NB4 (cell line): ENCODE results near the gene FAAP20.

Experiments
- CTCF ChIP-seq: IDR thresholded peaks from one replicate; pipeline ENCODE4 v1.5.1; 2012; ENCODE audit warnings: low read depth, low read length
- TF ChIP-seq, protein P1 (sequence below): IDR thresholded peaks from 2 replicates; pipeline ENCODE4 v1.6.1; 2011; ENCODE audit warnings: low read depth, low read length

DNA sequence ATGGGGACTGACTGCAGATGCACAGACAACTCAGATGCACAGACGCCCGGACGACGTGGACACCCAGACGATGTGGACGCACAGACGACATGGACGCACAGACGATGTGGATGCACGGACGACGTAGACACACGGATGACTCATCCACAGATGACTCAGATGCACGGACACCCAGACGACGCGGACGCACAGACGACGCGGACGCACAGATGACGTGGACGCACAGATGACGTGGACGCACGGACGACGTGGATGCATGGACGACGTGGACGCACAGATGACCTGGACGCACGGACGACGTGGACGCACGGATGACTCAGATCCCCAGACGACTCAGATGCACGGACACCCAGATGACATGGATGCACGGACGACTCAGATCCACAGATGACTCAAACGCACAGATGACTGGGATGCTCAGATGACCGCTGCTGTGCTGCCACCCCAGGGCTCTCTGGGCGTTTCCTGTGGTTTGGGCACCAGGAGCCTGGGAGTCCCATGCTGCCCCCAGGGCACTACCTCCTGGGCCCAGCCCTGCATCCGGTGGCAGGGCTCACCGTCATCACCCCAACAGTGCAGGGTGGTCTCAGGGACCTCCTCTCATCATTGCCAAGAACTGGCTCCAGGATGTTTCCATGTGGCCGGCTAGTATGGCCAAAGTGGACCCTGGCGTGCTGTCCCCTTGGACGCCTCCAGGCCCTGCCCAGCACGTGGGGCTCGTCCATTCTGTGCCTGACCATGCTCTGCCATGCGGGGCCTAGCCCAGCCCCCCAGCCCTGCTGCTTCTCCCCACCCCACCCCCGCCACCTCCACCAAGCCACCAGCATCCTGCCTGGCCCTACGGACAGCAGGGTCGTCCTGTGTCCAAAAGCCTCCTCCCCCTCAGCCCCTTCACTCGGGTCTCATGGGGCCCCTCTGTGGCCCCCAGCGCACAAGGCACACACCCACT, 14.0 kb downstream of the FAAP20 start:
- no peak for TF ChIP-seq CTCF
- TF ChIP-seq, protein P1, sequence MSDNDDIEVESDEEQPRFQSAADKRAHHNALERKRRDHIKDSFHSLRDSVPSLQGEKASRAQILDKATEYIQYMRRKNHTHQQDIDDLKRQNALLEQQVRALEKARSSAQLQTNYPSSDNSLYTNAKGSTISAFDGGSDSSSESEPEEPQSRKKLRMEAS: no peak
